Mucosa of descending colon (tissue), 3 donors: ENCODE data around the gene ITPRIPL2. TPM values are rescaled to one million over a fixed set of nuclear protein-coding genes. Genes with fewer than 3 reads are reported as not detected.

ENCODE experiments used
- ATAC-seq: fragments of 200-7000 bp; cut with Tn5 transposase; one replicate; pipeline ENCODE4 v1.9.1; 2020; ENCODE audit warnings: mild to moderate bottlenecking, moderate library complexity
- DNase-seq, 3 donors: peaks; one replicate each; pipeline ENCODE4 v3.0.0-alpha.2; 2020
- H3K36me3 ChIP-seq: fragments of 200-600 bp; one replicate; pipeline ENCODE4 v1.8.0; 2021; ENCODE audit warnings: low read depth, mild to moderate bottlenecking
- H3K4me1 ChIP-seq: fragments of 200-600 bp; one replicate; pipeline ENCODE4 v1.8.0; 2021; ENCODE audit warnings: low read depth, mild to moderate bottlenecking
- H3K4me3 ChIP-seq: fragments of 200-600 bp; one replicate; pipeline ENCODE4 v1.8.0; 2021; ENCODE audit warnings: mild to moderate bottlenecking
- H3K9me3 ChIP-seq: fragments of 200-600 bp; one replicate; pipeline ENCODE4 v1.8.0; 2021; ENCODE audit warnings: mild to moderate bottlenecking
- intact Hi-C, 2 donors: fragments of 100-400 bp; cut with DNase I in 1 of 2; cut with micrococcal nuclease in 1 of 2; formaldehyde crosslinking; loops; one replicate each; pipeline versions ENCODE4 v1.11.0 to v1.11.1; 2022; cut with DNase I, micrococcal nuclease
- total RNA-seq, 3 donors: library from RNA; stranded (reverse); fragmentation: NEBNext Ultra II Directional in 2 of 3; extraction: Animal tissue kit (Norgen Biotek cat#: 25700) in 2 of 3; gene quantifications; one replicate each; pipeline versions ENCODE4 v1.2.1 to v1.2.4, GENCODE V29; 2021 to 2023
- TF ChIP-seq, protein P1 (sequence below): fragments of 200-600 bp; IDR thresholded peaks from one replicate; pipeline ENCODE4 v1.8.0; 2022; ENCODE audit warnings: antibody characterized with exemption, mild to moderate bottlenecking
- donor health status: DM: no; HTN: no; CAD: no; lungs with moderate emphysema.
- donor health status: DM: no; HTN: no; CAD: no.
- donor health status: DM: no; HTN: yes; CAD: no.

Gene ITPRIPL2
- total RNA-seq, 3 donors from 2014 or later = 36.3 to 49.9 (median 36.5) TPM

DNA sequence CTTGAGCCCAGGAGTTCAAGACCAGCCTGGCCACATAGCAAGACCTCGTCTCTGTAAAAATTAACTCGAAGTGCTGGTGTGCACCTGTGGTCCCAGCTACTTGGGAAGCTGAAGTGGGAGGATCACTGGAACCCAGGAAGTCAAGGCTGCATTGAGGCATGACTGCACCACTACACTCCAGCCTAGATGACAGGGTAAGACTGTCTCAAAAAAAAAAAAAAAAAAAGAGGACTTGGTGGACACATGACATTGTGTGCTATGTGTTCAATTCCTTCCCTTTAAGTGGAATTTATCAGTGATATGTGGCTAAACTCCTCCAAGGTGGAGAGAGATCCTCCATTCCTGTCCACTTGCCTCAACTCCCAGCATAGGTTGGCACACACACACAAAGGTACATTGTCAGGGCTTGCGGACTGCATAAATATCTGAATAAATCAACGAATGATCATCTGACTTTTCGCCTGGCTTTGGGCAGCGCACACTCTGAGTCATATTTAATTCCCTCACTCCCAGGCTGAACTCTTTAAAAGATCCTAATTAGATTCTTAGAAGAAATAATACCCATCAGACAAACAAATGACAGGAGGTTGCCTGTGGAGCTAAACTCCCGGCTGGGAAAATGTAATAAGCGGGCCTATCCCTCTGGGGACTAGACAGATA is 29.3 kb downstream of the ITPRIPL2 start:
- Histone ChIP-seq H3K36me3 (no peaks in the 10 kb centered on the region), H3K9me3 (no peaks in the 10 kb centered on the region), H3K4me3 (no peak overlapping the region), H3K4me1 (peaks cover 5% of the 10 kb centered on the region)
- DNase-seq = no peak
- intact Hi-C loops = no loop called here
- no peak for ATAC-seq
- TF ChIP-seq, protein P1, sequence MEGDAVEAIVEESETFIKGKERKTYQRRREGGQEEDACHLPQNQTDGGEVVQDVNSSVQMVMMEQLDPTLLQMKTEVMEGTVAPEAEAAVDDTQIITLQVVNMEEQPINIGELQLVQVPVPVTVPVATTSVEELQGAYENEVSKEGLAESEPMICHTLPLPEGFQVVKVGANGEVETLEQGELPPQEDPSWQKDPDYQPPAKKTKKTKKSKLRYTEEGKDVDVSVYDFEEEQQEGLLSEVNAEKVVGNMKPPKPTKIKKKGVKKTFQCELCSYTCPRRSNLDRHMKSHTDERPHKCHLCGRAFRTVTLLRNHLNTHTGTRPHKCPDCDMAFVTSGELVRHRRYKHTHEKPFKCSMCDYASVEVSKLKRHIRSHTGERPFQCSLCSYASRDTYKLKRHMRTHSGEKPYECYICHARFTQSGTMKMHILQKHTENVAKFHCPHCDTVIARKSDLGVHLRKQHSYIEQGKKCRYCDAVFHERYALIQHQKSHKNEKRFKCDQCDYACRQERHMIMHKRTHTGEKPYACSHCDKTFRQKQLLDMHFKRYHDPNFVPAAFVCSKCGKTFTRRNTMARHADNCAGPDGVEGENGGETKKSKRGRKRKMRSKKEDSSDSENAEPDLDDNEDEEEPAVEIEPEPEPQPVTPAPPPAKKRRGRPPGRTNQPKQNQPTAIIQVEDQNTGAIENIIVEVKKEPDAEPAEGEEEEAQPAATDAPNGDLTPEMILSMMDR = no peak

DNA sequence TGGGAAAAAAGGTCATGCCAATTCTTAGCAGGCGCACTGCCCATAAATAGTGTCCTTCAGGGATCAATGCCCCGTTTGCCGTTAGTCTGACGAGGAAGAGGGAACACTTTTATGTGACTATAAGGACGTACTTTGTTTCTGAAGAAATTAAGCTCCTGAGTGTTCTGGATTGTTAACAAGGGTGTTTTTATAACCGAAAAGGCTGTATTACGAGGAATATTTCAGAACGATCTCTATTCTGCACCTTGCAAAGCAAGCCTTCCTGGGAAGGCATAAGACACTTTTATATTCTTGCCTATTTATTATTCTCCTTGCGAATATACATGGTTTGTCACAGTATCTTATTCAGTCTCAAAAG is 29.8 kb downstream of the ITPRIPL2 start:
- peaks cover 3% of the 10 kb centered on the region for H3K4me1 ChIP-seq
- no peaks in the 10 kb centered on the region for H3K9me3 ChIP-seq
- ATAC-seq (peak; percentile 9), DNase-seq (no peak)
- H3K36me3 ChIP-seq = no peaks in the 10 kb centered on the region
- H3K4me3 ChIP-seq = no peak overlapping the region
- TF ChIP-seq, protein P1 = no peak
- intact Hi-C loops = no loop called here

DNA sequence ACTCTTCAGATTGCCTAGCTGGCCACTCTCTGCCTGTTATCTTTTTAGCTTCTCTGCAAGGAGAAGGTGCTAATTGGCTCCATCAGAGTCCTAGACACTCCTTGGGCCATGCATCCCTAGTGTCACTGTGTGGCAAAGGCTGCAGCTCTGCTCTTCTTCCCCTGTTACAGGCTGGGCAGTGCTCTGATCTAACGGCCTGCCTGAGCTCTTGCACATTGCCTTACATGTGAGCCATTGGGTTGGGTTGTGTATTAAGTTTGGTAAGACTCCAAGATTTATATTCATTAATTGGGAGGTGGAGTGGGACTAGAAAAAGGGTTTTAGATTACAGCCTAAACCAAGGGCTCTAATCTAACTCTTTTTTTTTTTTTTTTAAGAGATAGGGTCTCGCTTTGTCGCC is 31.2 kb downstream of the ITPRIPL2 start:
- DNase-seq = no peak
- Histone ChIP-seq H3K9me3 (no peaks in the 10 kb centered on the region), H3K36me3 (no peaks in the 10 kb centered on the region), H3K4me3 (no peak overlapping the region), H3K4me1 (no peaks in the 10 kb centered on the region)
- TF ChIP-seq, protein P1 = no peak
- intact Hi-C loops = no loop called here
- no peak for ATAC-seq

DNA sequence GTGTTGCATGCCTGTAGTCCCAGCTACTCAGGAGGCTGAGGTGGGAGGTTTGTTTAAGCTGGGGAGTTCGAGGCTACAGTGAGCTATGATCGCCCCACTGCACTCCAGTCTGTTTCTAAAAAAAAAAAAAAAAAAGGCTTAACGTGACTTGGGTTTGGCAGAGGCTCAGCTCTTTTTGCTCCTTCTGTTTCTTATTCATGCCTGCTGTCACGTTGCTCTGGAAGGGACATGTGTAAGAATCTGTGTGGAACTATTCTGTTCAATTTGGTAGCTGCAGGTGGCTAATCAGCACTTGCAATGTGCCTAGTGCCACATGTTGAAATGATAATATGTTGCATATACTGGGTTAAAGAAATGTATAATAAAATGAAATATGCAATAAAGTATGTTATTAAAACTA is 33.4 kb downstream of the ITPRIPL2 start:
- intact Hi-C loops = no loop called here
- Histone ChIP-seq H3K36me3 (no peaks in the 10 kb centered on the region), H3K9me3 (no peaks in the 10 kb centered on the region), H3K4me3 (no peak overlapping the region), H3K4me1 (no peaks in the 10 kb centered on the region)
- TF ChIP-seq, protein P1 = no peak
- no peak for DNase-seq
- ATAC-seq = no peak

DNA sequence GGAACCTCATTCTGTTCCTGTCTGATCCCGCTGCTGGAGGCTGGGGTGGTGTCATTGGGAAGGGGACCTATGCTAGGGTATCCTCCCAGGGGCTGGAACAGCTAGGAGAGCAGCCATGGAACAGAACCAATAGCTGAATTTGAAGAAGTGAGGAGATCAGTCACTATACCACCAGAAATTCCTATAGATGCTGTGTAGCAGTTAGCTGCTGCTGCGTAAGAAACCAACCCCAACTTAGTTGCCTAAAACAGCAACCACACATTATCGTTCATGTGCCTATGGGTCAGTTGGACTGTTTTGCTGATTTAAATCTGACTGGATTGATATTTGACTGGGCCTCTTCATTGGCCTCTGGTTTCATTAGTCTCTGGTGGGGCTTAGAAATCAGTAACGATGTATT is 33.9 kb downstream of the ITPRIPL2 start:
- no peaks in the 10 kb centered on the region for H3K9me3 ChIP-seq
- H3K4me3 ChIP-seq = no peak overlapping the region
- no peak for ATAC-seq
- H3K4me1 ChIP-seq = no peaks in the 10 kb centered on the region
- H3K36me3 ChIP-seq = no peaks in the 10 kb centered on the region
- TF ChIP-seq, protein P1 = no peak
- intact Hi-C loops = no loop called here
- no peak for DNase-seq

DNA sequence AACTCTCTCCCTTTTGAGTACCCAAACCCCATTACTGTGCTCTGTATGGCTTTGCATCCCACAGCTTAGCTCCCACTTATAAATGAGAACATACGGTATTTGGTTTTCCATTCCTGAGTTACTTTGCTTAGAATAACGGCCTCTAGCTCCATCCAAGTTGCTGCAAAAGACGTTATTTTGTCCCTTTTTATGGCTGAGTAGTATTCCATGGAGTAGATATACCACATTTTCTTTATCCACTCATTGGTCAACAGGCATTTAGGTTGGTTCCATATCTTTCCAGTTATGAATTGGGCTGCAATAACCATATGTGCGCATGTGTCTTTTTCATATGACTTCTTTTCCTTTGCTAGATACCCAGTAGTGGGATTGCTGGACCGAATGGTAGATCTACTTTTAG is 34.4 kb downstream of the ITPRIPL2 start:
- H3K4me1 ChIP-seq = no peaks in the 10 kb centered on the region
- H3K36me3 ChIP-seq = no peaks in the 10 kb centered on the region
- no peaks in the 10 kb centered on the region for H3K9me3 ChIP-seq
- intact Hi-C loops = no loop called here
- TF ChIP-seq, protein P1 = no peak
- H3K4me3 ChIP-seq = no peak overlapping the region
- ATAC-seq (no peak), DNase-seq (no peak)
